ENCODE measurements around the gene ZFYVE19. TPM values are rescaled to one million over a fixed set of nuclear protein-coding genes. Genes with fewer than 3 reads are reported as not detected.
"Not testable (repeated sequence)": the region's sequence is repeated elsewhere in the genome, so short reads cannot be mapped to it uniquely, and the experiment has no call there.

Gene ZFYVE19
- total RNA-seq, 8 experiments from 2014 or later, result 9.4 to 21.2 (median 12.8) TPM

DNA sequence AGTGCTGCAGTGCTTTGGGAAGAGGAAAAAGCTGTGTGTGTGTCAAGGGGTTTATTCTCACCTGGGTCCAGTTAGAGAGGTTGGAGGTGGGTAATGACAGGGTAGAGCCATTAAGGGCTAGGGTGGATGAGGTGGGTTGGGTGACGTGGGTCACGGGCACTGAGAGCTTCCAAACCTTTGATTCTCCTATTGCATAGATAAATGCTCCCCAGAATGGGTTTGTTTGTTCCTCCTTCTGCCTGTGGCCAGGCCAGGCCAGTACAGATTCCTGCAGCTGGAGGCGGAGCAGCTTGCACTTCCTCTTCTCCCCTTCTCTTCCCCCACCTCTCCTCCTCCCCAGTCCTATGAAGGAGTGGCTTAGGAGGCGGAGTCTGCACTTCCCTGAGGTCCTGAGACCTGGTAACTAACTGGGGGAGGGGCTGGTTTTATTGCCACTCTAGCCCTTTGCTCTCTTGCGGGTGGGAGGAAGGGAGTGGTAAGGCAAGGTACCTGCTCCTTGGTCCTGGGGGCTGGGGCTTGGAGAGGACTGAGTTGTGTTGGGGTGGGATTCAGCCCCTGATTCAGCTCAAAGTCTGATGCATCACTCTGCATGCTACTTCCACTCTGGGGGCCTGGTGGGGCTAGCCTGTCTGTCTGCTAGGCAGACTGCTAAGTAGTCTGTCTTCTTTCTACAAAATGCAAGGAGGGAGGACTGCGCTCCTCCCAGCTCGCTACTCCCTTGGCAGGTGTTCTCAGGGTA is 40.5 kb downstream of the ZFYVE19 start:
- Histone ChIP-seq H3K4me3 (no peak overlapping the region), H3K27ac (no peak overlapping the region), H3K4me1 (replicated peaks in 1 of 2) (peaks cover 0 to 2% of the 10 kb centered on the region in 2 donors)
- ATAC-seq (replicated peaks in 6 of 8), result peak; percentile 38 to 82 (median 69)
- in situ Hi-C loops (cut with MboI; ENCODE audit: low pct_unique_long_range_greater_than_20kb in 2 of 9, low sequenced_read_pairs in 9 of 9, unreplicated experiment in 9 of 9), result no loop called here
- 0 to 83% (median 62%) methylated on average over 1 to 3 of the region's 7 CpGs; no CpG with 5 or more reads in 4 of the 10 experiments for WGBS, 10 experiments

DNA sequence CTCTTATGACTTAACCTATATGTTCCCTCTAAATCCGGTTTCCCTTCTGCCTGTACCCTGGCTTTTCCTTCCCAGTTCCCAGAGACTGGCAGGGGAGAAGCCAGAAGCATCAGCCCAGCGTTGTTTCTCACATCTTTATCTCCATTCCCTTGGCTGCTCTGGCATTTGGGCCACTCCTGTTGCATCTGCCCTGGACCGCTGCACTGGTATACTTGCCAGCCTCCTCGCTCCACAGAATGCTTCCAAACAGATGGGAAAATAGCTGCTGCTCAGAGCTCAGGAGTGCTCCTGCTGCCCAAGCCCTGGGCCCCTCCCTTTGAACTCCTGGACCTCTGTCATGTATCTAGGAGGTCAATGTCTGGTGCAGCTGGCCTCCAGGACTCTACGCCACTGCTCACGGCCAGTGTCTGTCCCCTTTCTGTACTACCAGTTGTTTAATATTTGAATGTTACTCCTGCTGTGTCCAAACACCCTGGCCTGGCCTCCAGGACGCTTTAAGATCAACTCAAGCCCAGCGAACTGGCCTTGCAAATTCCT is 43.8 kb downstream of the ZFYVE19 start:
- ATAC-seq (replicated peaks in 6 of 8), result no peak
- H3K4me1 ChIP-seq (replicated peaks in 1 of 2), result peaks cover 0 to 2% of the 10 kb centered on the region in 2 donors
- WGBS, 10 experiments, result 59 to 100% (median 83%) methylated on average over 1 to 8 of the region's 8 CpGs; no CpG with 5 or more reads in 2 of the 10 experiments
- no peak overlapping the region for H3K27ac ChIP-seq
- in situ Hi-C loops (cut with MboI; ENCODE audit: low pct_unique_long_range_greater_than_20kb in 2 of 9, low sequenced_read_pairs in 9 of 9, unreplicated experiment in 9 of 9), result no loop called here
- H3K4me3 ChIP-seq, result no peak overlapping the region

DNA sequence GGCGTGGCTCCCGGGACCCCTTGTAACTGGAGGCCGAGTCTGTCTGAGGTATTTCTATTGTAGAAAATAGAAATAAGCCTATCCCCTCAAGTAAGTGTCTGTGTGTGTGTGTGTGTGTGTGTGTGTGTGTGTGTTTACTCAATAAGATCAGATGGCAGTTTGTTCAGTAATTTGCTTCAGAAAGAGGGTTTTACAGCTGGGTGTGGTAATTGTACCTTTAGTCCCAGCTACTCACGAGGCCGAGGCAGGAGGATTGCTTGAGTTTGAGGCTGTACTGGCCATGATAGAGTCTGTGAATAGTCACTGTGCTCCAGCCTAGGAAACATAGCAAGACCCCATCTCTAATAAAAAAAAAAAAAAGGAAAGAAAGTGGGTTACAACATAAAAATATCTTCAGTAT is 45.6 kb downstream of the ZFYVE19 start:
- no peak overlapping the region for H3K27ac ChIP-seq
- in situ Hi-C loops (cut with MboI; ENCODE audit: low pct_unique_long_range_greater_than_20kb in 2 of 9, low sequenced_read_pairs in 9 of 9, unreplicated experiment in 9 of 9), result no loop called here
- no peaks in the 10 kb centered on the region for H3K4me1 ChIP-seq (replicated peaks in 1 of 2)
- ATAC-seq (replicated peaks in 6 of 8), result no peak
- 53 to 89% (median 74%) methylated on average over 2 to 5 of the region's 5 CpGs; no CpG with 5 or more reads in 5 of the 10 experiments for WGBS, 10 experiments
- no peak overlapping the region for H3K4me3 ChIP-seq

DNA sequence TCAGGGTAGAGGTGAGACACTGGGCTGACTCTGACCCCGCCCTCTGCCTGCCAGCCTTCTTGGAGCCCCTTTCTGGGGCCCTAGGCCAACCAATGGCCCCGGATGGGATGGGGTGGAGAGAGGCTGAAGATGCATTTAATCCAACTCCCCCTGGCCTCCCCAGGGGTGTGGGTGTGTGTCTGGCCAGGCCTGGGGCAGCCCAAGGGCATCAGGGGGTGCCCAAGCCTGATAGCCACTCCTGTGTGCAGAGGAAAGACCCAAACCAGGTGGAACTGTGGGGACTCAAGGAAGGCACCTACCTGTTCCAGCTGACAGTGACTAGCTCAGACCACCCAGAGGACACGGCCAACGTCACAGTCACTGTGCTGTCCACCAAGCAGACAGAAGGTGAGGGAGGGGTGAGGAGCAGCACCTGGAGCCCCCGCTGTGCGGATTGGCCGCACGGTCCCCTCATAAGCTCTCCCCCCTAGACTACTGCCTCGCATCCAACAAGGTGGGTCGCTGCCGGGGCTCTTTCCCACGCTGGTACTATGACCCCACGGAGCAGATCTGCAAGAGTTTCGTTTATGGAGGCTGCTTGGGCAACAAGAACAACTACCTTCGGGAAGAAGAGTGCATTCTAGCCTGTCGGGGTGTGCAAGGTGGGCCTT is 46.5 kb downstream of the ZFYVE19 start:
- peaks cover 0 to 3% of the 10 kb centered on the region in 2 donors for H3K4me1 ChIP-seq (replicated peaks in 1 of 2)
- in situ Hi-C loops (cut with MboI; ENCODE audit: low pct_unique_long_range_greater_than_20kb in 2 of 9, low sequenced_read_pairs in 9 of 9, unreplicated experiment in 9 of 9), result no loop called here
- no peak for ATAC-seq (replicated peaks in 6 of 8)
- H3K4me3 ChIP-seq, result no peak overlapping the region
- no peak overlapping the region for H3K27ac ChIP-seq
- 80 to 90% methylated on average over 2 to 7 of the region's 16 CpGs; no CpG with 5 or more reads in 8 of the 10 experiments for WGBS, 10 experiments

DNA sequence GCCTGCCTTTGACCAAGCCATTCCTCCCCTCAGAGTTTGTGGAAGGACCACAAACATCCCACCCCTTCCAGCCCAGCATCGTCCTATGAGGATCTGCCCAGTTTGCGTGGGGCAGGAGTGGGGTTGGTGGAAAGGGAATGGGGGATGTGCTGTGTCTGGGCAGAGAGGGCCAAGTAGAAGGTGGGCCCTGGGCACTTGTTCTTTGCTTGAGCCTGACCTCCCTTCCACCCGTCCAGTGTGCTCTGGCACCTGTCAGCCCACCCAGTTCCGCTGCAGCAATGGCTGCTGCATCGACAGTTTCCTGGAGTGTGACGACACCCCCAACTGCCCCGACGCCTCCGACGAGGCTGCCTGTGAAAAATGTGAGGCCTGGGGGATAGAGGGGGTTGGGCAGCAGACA is 47.3 kb downstream of the ZFYVE19 start:
- H3K4me1 ChIP-seq (replicated peaks in 1 of 2), result peaks cover 0 to 3% of the 10 kb centered on the region in 2 donors
- H3K4me3 ChIP-seq, result no peak overlapping the region
- no peak for ATAC-seq (replicated peaks in 6 of 8)
- 43 to 65% (median 55%) methylated on average over 3 to 10 of the region's 10 CpGs; no CpG with 5 or more reads in 6 of the 10 experiments for WGBS, 10 experiments
- H3K27ac ChIP-seq, result no peak overlapping the region
- in situ Hi-C loops (cut with MboI; ENCODE audit: low pct_unique_long_range_greater_than_20kb in 2 of 9, low sequenced_read_pairs in 9 of 9, unreplicated experiment in 9 of 9), result no loop called here

DNA sequence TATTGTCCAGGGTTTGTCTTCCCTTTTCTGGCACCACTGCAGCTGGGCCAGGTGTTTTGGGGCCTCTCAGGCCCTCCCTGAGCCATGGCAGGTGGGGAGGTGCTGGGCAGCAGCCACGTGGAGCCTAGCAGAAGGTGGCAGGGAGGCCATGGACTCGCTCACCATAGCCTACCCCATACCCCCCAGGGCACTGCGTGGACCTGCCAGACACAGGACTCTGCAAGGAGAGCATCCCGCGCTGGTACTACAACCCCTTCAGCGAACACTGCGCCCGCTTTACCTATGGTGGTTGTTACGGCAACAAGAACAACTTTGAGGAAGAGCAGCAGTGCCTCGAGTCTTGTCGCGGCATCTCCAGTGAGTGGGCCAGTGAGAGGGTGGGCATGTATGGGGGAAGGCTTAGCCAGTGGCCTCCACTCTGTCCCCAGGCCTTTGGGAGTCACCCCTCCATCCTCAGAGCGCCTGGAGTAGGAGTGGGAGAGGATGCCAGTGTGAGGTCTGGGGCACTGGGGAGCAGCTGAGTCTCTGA is 48.9 kb downstream of the ZFYVE19 start:
- ATAC-seq (replicated peaks in 6 of 8), result no peak
- Histone ChIP-seq H3K4me3 (no peak overlapping the region), H3K4me1 (replicated peaks in 1 of 2) (peaks cover 0 to 3% of the 10 kb centered on the region in 2 donors), H3K27ac (no peak overlapping the region)
- WGBS, 10 experiments, result 31 to 74% (median 49%) methylated on average over 1 to 10 of the region's 13 CpGs; no CpG with 5 or more reads in 4 of the 10 experiments
- in situ Hi-C loops (cut with MboI; ENCODE audit: low pct_unique_long_range_greater_than_20kb in 2 of 9, low sequenced_read_pairs in 9 of 9, unreplicated experiment in 9 of 9), result no loop called here

DNA sequence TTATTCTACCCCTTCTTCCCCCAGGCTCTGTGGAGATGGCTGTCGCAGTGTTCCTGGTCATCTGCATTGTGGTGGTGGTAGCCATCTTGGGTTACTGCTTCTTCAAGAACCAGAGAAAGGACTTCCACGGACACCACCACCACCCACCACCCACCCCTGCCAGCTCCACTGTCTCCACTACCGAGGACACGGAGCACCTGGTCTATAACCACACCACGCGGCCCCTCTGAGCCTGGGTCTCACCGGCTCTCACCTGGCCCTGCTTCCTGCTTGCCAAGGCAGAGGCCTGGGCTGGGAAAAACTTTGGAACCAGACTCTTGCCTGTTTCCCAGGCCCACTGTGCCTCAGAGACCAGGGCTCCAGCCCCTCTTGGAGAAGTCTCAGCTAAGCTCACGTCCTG is 49.9 kb downstream of the ZFYVE19 start:
- Histone ChIP-seq H3K4me1 (replicated peaks in 1 of 2) (peaks cover 0 to 3% of the 10 kb centered on the region in 2 donors), H3K4me3 (no peak overlapping the region), H3K27ac (no peak overlapping the region)
- ATAC-seq (replicated peaks in 6 of 8), result no peak
- WGBS, 10 experiments, result 0 to 100% (median 47%) methylated on average over 1 to 5 of the region's 8 CpGs; no CpG with 5 or more reads in 3 of the 10 experiments
- in situ Hi-C loops (cut with MboI; ENCODE audit: low pct_unique_long_range_greater_than_20kb in 2 of 9, low sequenced_read_pairs in 9 of 9, unreplicated experiment in 9 of 9), result no loop called here

DNA sequence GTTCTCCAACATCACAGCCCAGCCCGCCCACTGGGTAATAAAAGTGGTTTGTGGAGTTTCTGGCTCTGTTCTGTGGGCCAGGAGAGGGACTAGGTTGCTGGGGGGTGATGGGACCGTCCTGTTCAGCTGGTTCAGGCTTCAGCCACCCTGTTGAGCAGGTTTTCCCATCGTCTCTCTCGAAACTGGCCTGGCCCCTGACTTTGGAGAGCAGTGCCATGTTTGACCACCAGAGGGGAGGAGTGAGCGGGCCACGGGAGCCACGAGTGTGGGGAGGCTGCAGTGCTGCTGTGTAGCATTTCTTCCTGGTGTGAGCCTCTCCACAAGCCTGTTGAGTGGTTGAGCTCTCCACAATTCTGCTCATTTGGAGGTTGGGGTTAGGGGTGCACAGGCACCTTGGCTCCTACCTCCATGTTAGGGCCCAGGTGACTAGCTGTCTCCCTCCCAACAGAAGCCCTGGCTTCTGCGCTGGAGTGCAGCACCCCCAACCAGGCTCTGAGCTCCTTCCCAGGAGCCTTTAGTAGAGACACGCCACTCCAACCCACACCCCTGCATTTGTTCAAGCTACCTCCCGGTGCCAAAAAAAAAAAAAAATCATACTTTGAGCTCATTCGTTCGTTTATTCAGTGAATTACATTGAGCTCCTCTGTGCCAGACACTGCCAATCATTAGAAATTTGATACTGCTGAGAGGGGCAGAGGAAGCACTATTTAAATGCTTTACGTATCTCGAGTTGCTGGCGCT is 50.9 kb downstream of the ZFYVE19 start:
- 0 to 100% (median 33%) methylated on average over 2 to 13 of the region's 15 CpGs; no CpG with 5 or more reads in 3 of the 10 experiments for WGBS, 10 experiments
- in situ Hi-C loops (cut with MboI; ENCODE audit: low pct_unique_long_range_greater_than_20kb in 2 of 9, low sequenced_read_pairs in 9 of 9, unreplicated experiment in 9 of 9), result no loop called here
- H3K4me1 ChIP-seq (replicated peaks in 1 of 2), result peaks cover 0 to 3% of the 10 kb centered on the region in 2 donors
- H3K4me3 ChIP-seq, result no peak overlapping the region
- H3K27ac ChIP-seq, result no peak overlapping the region
- ATAC-seq (replicated peaks in 6 of 8), result peak; percentile 88 to 95 (median 92)

DNA sequence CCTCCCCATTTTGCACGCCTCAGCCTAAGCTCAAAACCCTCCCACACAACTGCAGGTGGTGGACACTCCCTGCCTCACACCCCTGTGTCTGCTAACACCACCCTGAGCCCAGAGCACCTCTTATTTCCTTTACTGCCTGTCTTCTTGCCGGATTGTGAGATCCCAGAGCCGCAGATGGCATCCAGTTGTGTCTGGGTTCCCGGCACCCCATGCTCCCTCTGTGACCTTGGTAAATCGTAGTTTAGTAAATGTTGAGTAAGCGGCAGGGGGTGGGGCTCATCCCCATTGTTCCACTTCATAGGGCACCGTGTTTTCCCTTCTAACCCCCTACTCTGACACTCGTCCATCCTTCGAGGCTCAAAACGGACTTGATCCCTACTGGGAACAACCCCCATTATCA is 51.8 kb downstream of the ZFYVE19 start:
- H3K4me1 ChIP-seq (replicated peaks in 1 of 2), result peaks cover 0 to 3% of the 10 kb centered on the region in 2 donors
- no peak overlapping the region for H3K27ac ChIP-seq
- in situ Hi-C loops (cut with MboI; ENCODE audit: low pct_unique_long_range_greater_than_20kb in 2 of 9, low sequenced_read_pairs in 9 of 9, unreplicated experiment in 9 of 9), result no loop called here
- H3K4me3 ChIP-seq, result no peak overlapping the region
- no peak for ATAC-seq (replicated peaks in 6 of 8)
- WGBS, 10 experiments, result 53 to 100% (median 84%) methylated on average over 1 to 7 of the region's 10 CpGs; no CpG with 5 or more reads in 4 of the 10 experiments

DNA sequence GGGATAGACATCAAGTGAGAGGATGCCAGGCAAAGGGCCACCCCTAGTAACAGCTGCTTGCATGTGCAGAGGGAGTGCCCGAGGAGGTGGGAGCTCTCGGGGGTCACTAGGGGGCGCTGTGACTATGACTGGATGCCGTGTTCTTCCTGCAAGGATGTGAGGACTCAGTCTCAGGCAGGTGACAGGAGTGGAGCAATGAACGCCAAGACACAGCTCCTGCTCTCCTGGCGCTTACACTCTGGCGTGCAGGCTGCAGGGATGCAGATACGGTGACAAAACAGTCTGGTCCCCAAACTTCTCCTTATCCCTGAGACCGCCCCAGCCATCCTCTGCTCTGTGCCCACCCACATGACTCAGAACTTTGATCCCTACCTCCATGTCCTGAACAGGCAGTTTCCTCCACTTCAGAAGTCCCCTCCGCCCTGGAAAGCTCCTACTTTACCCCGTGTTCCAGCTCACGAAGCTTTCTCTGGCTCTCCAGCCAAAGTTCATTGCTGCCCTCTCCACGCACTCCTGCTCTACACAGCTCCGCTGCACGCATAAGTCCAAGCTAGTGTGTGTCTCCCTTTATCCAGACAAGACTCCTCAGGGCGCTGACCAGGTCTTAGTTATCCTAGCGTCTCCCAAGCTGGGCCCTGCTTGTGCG is 52.4 kb downstream of the ZFYVE19 start:
- in situ Hi-C loops (cut with MboI; ENCODE audit: low pct_unique_long_range_greater_than_20kb in 2 of 9, low sequenced_read_pairs in 9 of 9, unreplicated experiment in 9 of 9), result no loop called here
- no peak overlapping the region for H3K27ac ChIP-seq
- WGBS, 10 experiments, result 10 to 81% (median 75%) methylated on average over 2 to 12 of the region's 18 CpGs; no CpG with 5 or more reads in 3 of the 10 experiments
- no peak overlapping the region for H3K4me3 ChIP-seq
- peak; percentile 49 to 90 (median 74) for ATAC-seq (replicated peaks in 6 of 8)
- H3K4me1 ChIP-seq (replicated peaks in 1 of 2), result peaks cover 0 to 3% of the 10 kb centered on the region in 2 donors

DNA sequence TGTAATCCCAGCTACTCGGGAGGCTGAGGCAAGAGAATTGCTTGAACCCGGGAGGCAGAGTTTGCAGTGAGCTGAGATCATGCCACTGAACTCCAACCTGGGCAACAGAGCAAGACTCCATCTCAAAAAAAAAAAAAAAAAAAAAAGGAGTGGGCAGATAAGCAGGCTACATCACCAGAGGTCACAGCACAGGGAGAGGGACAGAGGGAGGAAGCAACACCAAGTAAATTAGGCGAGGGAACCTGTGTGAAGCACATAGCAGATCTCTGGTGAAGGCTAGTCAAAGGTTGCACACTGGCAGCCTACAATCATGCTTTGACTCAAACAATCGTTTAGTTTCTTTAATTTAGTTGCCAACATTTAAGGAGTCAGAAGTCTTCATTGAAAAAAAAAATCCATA is 54.3 kb downstream of the ZFYVE19 start:
- 0 to 90% (median 50%) methylated on average over 1 to 4 of the region's 4 CpGs; no CpG with 5 or more reads in 2 of the 10 experiments for WGBS, 10 experiments
- H3K27ac ChIP-seq; H3K4me1 ChIP-seq (replicated peaks in 1 of 2); ATAC-seq (replicated peaks in 6 of 8); H3K4me3 ChIP-seq; in situ Hi-C loops (cut with MboI; ENCODE audit: low pct_unique_long_range_greater_than_20kb in 2 of 9, low sequenced_read_pairs in 9 of 9, unreplicated experiment in 9 of 9): not testable (repeated sequence)

DNA sequence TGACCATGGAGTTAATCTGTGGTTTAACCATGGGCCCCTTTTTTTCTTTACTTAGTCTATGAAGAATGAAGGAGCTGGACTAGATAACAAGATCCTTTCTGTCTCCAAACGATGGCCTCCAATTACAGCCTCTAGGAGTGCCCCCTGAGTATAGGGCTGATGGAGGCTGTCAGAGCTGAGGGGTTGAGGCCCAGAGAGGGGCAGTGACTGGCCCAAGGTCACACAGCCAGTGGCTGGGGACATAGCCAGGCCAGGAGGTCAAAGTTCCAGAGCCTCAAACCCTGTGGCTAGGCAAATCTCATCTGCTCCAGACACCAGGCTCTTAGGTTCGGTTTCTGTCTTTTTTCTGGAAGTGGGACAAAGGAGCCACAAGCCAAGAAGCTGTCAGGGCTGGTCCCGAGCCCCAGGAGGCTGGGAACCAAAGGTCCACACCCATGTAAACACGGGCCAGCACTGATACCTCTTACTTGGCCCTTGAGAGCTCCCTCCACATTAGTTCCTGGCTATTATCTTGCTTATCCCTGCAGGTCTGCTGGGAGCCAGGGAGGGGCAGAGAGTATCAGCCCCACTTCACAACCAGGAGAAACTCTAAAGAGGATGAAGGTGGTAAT is 56.9 kb downstream of the ZFYVE19 start:
- ATAC-seq (replicated peaks in 6 of 8), result peak in 2 of 8 experiments; percentile 9 to 11
- in situ Hi-C loops (cut with MboI; ENCODE audit: low pct_unique_long_range_greater_than_20kb in 2 of 9, low sequenced_read_pairs in 9 of 9, unreplicated experiment in 9 of 9), result no loop called here
- H3K4me3 ChIP-seq, result no peak overlapping the region
- 0 to 63% (median 24%) methylated on average over 1 to 4 of the region's 4 CpGs; no CpG with 5 or more reads in 6 of the 10 experiments for WGBS, 10 experiments
- no peak overlapping the region for H3K27ac ChIP-seq
- H3K4me1 ChIP-seq (replicated peaks in 1 of 2), result no peaks in the 10 kb centered on the region
